Vagina (tissue), 2 donors: ENCODE measurements around the gene SMARCC1.
A peak's percentile ranks its signal among the peaks of the same experiment; 100 is the strongest.

Experiments used
- CTCF ChIP-seq, 3 experiments: fragments of 450-650 bp in 2 of 3; fragments of 200-600 bp in 1 of 3; sonication (generic) in 1 of 3; IDR thresholded peaks; one replicate each; pipeline ENCODE4 v1.5.1; 2017 to 2019; ENCODE audit warnings: antibody characterized with exemption in 3 of 3, mild to moderate bottlenecking in 2 of 3, moderate library complexity in 2 of 3
- POLR2A ChIP-seq, 2 donors: fragments of 450-650 bp; IDR thresholded peaks; one replicate each; pipeline ENCODE4 v1.6.1; 2017; ENCODE audit warnings: antibody characterized with exemption in 2 of 2, mild to moderate bottlenecking in 2 of 2, moderate library complexity in 2 of 2
- POLR2AphosphoS5 ChIP-seq, 2 donors: sonication (generic); formaldehyde crosslinking; IDR thresholded peaks; one replicate each; pipeline ENCODE4 v1.9.0; 2017; ENCODE audit warnings: antibody characterized with exemption in 2 of 2, mild to moderate bottlenecking in 2 of 2, low read depth in 1 of 2; ENCODE audit not compliant: insufficient read depth in 1 of 2

- TF ChIP-seq CTCF (IDR thresholded peaks at IDR 0.05) (no peak), POLR2A (IDR thresholded peaks at IDR 0.05) (peak in 1 of 2 donors; percentile 69), POLR2AphosphoS5 (IDR thresholded peaks at IDR 0.05; ENCODE audit: insufficient read depth in 1 of 2, low read depth in 1 of 2) (peak; percentile 91 to 96)
These were observed at the start of gene SMARCC1 for GRCh38 chr3:47781685-47782445.
